Progenitor cell of endocrine pancreas (in vitro differentiated cells): Measurements from ENCODE around the gene LTA. TPM values are rescaled to one million over a fixed set of nuclear protein-coding genes. Genes with fewer than 3 reads are reported as not detected.
A peak's percentile ranks its signal among the peaks of the same experiment; 100 is the strongest.

Experiments
- DNase-seq: peaks from one replicate; pipeline ENCODE4 v3.0.0; 2021; ENCODE audit warnings: low spot score; ENCODE audit not compliant: unreplicated experiment
- H3K27ac Mint-ChIP-seq: 2 replicates; pipeline ENCODE4 v1.8.0; 2021; ENCODE audit warnings: mild to moderate bottlenecking, moderate library complexity, mixed read lengths
- H3K27me3 Mint-ChIP-seq: 2 replicates; pipeline ENCODE4 v1.8.0; 2021; ENCODE audit warnings: mixed read lengths
- H3K36me3 Mint-ChIP-seq: 2 replicates; pipeline ENCODE4 v1.8.0; 2022; ENCODE audit warnings: mixed read lengths; ENCODE audit not compliant: insufficient read depth
- H3K4me1 Mint-ChIP-seq: 2 replicates; pipeline ENCODE4 v1.8.0; 2021; ENCODE audit warnings: low read depth, mixed read lengths
- H3K4me3 Mint-ChIP-seq: 2 replicates; pipeline ENCODE4 v1.8.0; 2021; ENCODE audit warnings: low read depth, mild to moderate bottlenecking, moderate library complexity, mixed read lengths
- H3K9me3 Mint-ChIP-seq: 2 replicates; pipeline ENCODE4 v1.8.0; 2021; ENCODE audit warnings: low read depth, mixed read lengths
- total RNA-seq: library from RNA; stranded (reverse); gene quantifications from 2 replicates; pipeline ENCODE4 v1.2.1, GENCODE V29; 2021
- TF ChIP-seq, protein P1 (sequence below): fragments of 200-600 bp; sonication (generic); IDR thresholded peaks from one replicate; pipeline ENCODE4 v1.5.0; 2021; ENCODE audit warnings: antibody characterized with exemption, mild to moderate bottlenecking; ENCODE audit not compliant: unreplicated experiment

The LTA gene
- total RNA-seq, 1 donor from 2014 or later: not detected

- peaks cover 32% of the 10 kb centered on the region for H3K4me1 Mint-ChIP-seq
These were observed 31.4 kb upstream of the LTA start for GRCh38 chr6:31540640-31541039.

DNA sequence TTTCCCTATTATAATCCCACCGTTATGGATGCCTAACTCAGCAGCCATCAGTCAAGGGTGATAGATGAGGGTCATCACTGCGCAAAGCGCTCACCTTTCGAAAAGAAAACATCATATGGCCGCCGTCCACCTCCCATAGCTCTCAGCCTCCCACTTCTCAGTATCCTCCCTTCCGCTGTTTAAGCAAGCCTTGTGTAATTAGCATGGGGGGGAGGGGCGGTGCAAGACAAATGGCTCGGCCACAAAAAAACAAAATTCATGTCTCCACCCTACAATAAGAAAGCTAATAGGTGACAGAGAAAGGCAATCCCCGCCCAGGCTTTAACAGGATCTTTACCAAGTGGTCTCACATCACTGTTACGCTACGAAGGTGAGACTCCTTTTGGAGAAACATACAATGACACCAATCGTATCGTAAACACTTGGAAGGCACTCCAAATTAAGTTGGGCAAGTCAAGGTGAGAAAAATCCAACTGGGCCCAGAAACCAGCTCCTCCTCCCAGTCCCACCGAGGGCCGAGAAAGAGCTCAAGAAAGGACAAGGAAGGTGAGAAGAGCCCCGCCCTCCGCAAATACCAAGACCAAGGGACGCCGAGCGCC is 30.9 kb upstream of the LTA start:
- H3K4me3 Mint-ChIP-seq: peak overlapping the region; percentile 99
- peaks cover 36% of the 10 kb centered on the region for H3K36me3 Mint-ChIP-seq
- DNase-seq: no peak
- H3K9me3 Mint-ChIP-seq: no peaks in the 10 kb centered on the region
- TF ChIP-seq, protein P1, sequence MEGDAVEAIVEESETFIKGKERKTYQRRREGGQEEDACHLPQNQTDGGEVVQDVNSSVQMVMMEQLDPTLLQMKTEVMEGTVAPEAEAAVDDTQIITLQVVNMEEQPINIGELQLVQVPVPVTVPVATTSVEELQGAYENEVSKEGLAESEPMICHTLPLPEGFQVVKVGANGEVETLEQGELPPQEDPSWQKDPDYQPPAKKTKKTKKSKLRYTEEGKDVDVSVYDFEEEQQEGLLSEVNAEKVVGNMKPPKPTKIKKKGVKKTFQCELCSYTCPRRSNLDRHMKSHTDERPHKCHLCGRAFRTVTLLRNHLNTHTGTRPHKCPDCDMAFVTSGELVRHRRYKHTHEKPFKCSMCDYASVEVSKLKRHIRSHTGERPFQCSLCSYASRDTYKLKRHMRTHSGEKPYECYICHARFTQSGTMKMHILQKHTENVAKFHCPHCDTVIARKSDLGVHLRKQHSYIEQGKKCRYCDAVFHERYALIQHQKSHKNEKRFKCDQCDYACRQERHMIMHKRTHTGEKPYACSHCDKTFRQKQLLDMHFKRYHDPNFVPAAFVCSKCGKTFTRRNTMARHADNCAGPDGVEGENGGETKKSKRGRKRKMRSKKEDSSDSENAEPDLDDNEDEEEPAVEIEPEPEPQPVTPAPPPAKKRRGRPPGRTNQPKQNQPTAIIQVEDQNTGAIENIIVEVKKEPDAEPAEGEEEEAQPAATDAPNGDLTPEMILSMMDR: no peak
- H3K27ac Mint-ChIP-seq: peak overlapping the region; percentile 98
- peaks cover 32% of the 10 kb centered on the region for H3K4me1 Mint-ChIP-seq
- H3K27me3 Mint-ChIP-seq: no peaks in the 10 kb centered on the region

More at GRCh38 chr6:31540640-31541039, 31.4 kb upstream of the LTA start:
- no peak for DNase-seq
- peak overlapping the region; percentile 98 for H3K27ac Mint-ChIP-seq
- no peaks in the 10 kb centered on the region for H3K9me3 Mint-ChIP-seq
- peaks cover 41% of the 10 kb centered on the region for H3K36me3 Mint-ChIP-seq
- no peaks in the 10 kb centered on the region for H3K27me3 Mint-ChIP-seq
- TF ChIP-seq, protein P1: no peak
- peak overlapping the region; percentile 99 for H3K4me3 Mint-ChIP-seq

DNA sequence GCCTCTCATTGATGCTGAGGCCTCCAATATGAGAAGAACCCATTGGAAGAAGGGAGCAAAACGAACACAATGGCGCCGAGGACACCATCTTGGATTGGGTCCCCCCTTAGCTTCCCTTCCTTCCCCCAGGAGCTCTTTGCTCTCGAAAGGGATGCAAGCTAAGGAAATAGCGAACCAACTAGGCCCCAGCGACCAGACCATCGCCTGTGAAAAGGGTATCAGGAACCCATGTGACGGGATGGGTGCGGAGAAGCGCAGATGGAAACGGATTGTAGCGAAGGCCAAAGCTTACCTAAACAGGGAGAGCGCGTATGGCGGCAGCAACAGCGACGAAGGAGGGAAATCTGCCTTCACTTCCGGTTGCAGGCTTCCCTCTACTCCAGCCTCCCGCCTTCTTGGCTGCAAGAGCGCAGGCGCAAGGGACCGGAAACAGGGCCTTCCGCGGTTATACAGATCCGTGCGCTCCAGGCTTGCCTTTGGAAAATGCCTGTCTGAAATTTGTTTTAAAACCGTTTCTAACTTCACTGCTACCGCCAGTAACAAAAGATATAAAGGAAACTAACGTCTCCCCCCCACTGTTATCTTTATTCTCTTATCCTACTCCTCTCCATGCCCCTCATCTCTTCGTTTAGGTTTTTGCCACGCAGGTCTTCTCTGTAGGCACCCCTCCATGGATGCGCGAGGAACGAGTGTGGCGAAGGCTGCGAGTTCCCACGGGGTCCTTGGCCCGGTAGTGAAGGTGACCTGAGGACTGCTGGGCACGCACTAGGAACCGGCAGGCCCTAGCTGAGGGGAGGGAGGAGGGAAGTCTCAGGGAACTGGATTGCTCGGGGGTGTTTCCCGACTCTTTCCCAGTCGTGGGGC is 30.2 kb upstream of the LTA start, which contains the start of gene DDX39B:
Gene DDX39B (minus strand): TSS at position 346 of the 864 bp plus-strand sequence. CDS start 1,471 bp downstream, outside the sequence.
- peaks cover 30% of the 10 kb centered on the region for H3K36me3 Mint-ChIP-seq
- H3K4me1 Mint-ChIP-seq: peaks cover 35% of the 10 kb centered on the region
- peak; percentile 84 for DNase-seq
- peak within 1 kb of the TSS; percentile 99 for H3K4me3 Mint-ChIP-seq
- H3K27ac Mint-ChIP-seq: peak within 1 kb of the TSS; percentile 98
- TF ChIP-seq, protein P1: no peak
- H3K9me3 Mint-ChIP-seq: no peaks in the 10 kb centered on the region
- no peaks in the 10 kb centered on the region for H3K27me3 Mint-ChIP-seq

DNA sequence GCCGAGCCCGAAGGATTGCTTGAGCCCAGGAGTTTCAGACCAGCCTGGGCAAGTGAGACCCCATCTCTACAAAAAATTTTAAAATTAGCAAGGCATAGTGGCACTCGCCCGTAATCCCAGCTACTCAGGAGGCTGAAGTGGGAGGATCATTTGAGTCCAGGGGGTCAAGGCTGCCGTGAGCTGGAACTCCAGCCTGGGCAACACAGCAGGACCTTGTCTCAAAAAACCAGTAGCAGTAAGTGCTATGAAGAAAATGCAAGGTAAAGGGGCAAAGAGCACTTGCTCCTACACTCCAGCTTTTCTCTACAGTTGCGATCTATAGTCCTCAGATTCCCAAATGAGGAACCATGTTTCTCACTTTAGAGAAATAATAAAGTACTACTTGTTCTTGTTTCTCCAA is 28.4 kb upstream of the LTA start:
- peaks cover 40% of the 10 kb centered on the region for H3K4me1 Mint-ChIP-seq
- H3K36me3 Mint-ChIP-seq: peaks cover 22% of the 10 kb centered on the region
- no peaks in the 10 kb centered on the region for H3K27me3 Mint-ChIP-seq
- H3K27ac Mint-ChIP-seq: no peak overlapping the region
- TF ChIP-seq, protein P1: no peak
- DNase-seq: no peak
- peak overlapping the region; percentile 99 for H3K4me3 Mint-ChIP-seq
- no peaks in the 10 kb centered on the region for H3K9me3 Mint-ChIP-seq

- peaks cover 14% of the 10 kb centered on the region for H3K36me3 Mint-ChIP-seq
- H3K4me3 Mint-ChIP-seq: no peak overlapping the region
- DNase-seq: no peak
- TF ChIP-seq, protein P1: no peak
- no peaks in the 10 kb centered on the region for H3K9me3 Mint-ChIP-seq
- H3K4me1 Mint-ChIP-seq: peaks cover 31% of the 10 kb centered on the region
- H3K27me3 Mint-ChIP-seq: no peaks in the 10 kb centered on the region
- no peak overlapping the region for H3K27ac Mint-ChIP-seq
These were observed 27.4 kb upstream of the LTA start for GRCh38 chr6:31544676-31545075.
